Measurements from ENCODE around the gene PDZD8. TPM values are rescaled to one million over a fixed set of nuclear protein-coding genes. Genes with fewer than 3 reads are reported as not detected.

PDZD8 gene
- polyA plus RNA-seq, 2 of the 4 experiments (the other 2 are of a cell fraction), result 27.4 to 76.7 TPM

DNA sequence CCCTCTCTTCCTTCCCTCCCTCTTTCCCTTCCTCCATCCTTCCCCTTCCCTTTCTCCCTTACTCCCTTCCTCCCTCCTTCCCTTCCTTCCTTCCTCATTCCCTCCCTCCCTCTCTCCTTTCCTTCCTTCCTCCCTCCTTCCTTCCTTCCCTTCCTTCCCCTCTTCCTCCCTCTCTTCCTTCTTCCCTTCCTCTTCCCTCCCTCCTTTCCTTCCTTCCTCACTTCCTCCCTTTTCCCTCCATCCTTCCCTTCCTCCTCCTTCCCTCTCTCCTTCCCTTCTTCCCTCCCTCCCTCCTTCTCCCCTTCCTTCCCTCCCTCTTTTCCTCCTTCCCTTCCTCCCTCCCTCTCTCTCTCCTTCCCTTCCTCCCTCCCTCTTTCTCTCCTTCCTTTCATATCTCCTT is 147.0 kb downstream of the PDZD8 start:
- ATAC-seq, result no peak
- peaks cover 6% of the 10 kb centered on the region for H3K9me3 ChIP-seq
- CTCF ChIA-PET, result interaction anchor here (2.2 to 4.0 kb wide), 2 partner anchors 11 to 12 kb away, joined by 11 to 37 read pairs; no protein-coding TSS in a partner anchor
- no peak overlapping the region for H3K4me2 ChIP-seq
- no peak overlapping the region for H3K27ac ChIP-seq
- no peak overlapping the region for H3K4me3 ChIP-seq
- H3K4me1 ChIP-seq, result no peaks in the 10 kb centered on the region
- no peak for FAIRE-seq
- TF ChIP-seq, protein P1, sequence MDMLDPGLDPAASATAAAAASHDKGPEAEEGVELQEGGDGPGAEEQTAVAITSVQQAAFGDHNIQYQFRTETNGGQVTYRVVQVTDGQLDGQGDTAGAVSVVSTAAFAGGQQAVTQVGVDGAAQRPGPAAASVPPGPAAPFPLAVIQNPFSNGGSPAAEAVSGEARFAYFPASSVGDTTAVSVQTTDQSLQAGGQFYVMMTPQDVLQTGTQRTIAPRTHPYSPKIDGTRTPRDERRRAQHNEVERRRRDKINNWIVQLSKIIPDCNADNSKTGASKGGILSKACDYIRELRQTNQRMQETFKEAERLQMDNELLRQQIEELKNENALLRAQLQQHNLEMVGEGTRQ (IDR thresholded peaks at IDR 0.05), result no peak
- TF ChIP-seq TP53 (CRISPR knock-in tag; IDR thresholded peaks at IDR 0.05), result no peak
- no peak for DNase-seq (ENCODE audit: low read depth in 1 of 2, low spot score in 1 of 2)
- POLR2A ChIA-PET, result no interaction called here

Other genes with a start within 250 kb of the PDZD8 start
- gene VAX1, start 237.2 kb downstream of the PDZD8 start, polyA plus RNA-seq (2011; rRNA removed), result 0.60 and 0.70 TPM in 2 replicates
- gene VAX1, start 237.2 kb downstream of the PDZD8 start, polyA plus RNA-seq (2017; fragmentation: RNase III; extraction: RNeasy Plus Mini Kit Qiagen cat#74134 plus additional on column Dnase treatment), result 0.54 to 0.71 TPM (median 0.68 TPM) in 3 replicates
- gene KCNK18, start 178.0 kb downstream of the PDZD8 start, polyA plus RNA-seq (2011; rRNA removed), result not detected in 2 replicates
- gene KCNK18, start 178.0 kb downstream of the PDZD8 start, polyA plus RNA-seq (2017; fragmentation: RNase III; extraction: RNeasy Plus Mini Kit Qiagen cat#74134 plus additional on column Dnase treatment), result not detected in 3 replicates
- 0.09 TPM in 1 of 2 replicates, not detected in the other for gene SLC18A2, start 134.3 kb downstream of the PDZD8 start, polyA plus RNA-seq (2011; rRNA removed)
- 0.03 to 0.05 TPM (median 0.03 TPM) in 3 replicates for gene SLC18A2, start 134.3 kb downstream of the PDZD8 start, polyA plus RNA-seq (2017; fragmentation: RNase III; extraction: RNeasy Plus Mini Kit Qiagen cat#74134 plus additional on column Dnase treatment)
- not detected in 2 replicates for gene EMX2, start 167.3 kb upstream of the PDZD8 start, polyA plus RNA-seq (2011; rRNA removed)
- not detected in 3 replicates for gene EMX2, start 167.3 kb upstream of the PDZD8 start, polyA plus RNA-seq (2017; fragmentation: RNase III; extraction: RNeasy Plus Mini Kit Qiagen cat#74134 plus additional on column Dnase treatment)

All from A549 (cell line).